Large intestine (tissue), 3 donors: ENCODE measurements around the gene FRMD5. TPM values are rescaled to one million over a fixed set of nuclear protein-coding genes. Genes with fewer than 3 reads are reported as not detected.
A peak's percentile ranks its signal among the peaks of the same experiment; 100 is the strongest.

Experiments
- DNase-seq, 2 donors: peaks; one replicate each; pipeline versions ENCODE4 v3.0.0 to v3.0.0-alpha.2; 2013
- H3K27ac ChIP-seq: one replicate; pipeline ENCODE4 v1.5.1; 2013; ENCODE audit warnings: low read length
- H3K27me3 ChIP-seq: 2 replicates; pipeline ENCODE4 v1.6.1; 2013; ENCODE audit warnings: low read length; ENCODE audit not compliant: control insufficient read depth, insufficient read depth
- H3K36me3 ChIP-seq: 2 replicates; pipeline ENCODE4 v1.6.1; 2013; ENCODE audit warnings: low read length; ENCODE audit not compliant: control insufficient read depth, insufficient read depth
- H3K4me1 ChIP-seq: one replicate; pipeline ENCODE4 v1.6.1; 2013; ENCODE audit warnings: low read length; ENCODE audit not compliant: control insufficient read depth, insufficient read depth
- H3K4me3 ChIP-seq: one replicate; pipeline ENCODE4 v1.5.1; 2013; ENCODE audit warnings: low read length
- H3K9me3 ChIP-seq: one replicate; pipeline ENCODE4 v1.6.1; 2013; ENCODE audit warnings: mild to moderate bottlenecking, low read depth, low read length, moderate library complexity; ENCODE audit not compliant: control insufficient read depth
- WGBS: methylation state at CpG from one replicate; pipeline ENCODE4 v1.1.5; 2013; ENCODE audit warnings: low lambda C conversion rate; ENCODE audit not compliant: insufficient coverage; 5-methylcytosine and 5-hydroxymethylcytosine counted together
- polyA plus RNA-seq: library from polyadenylated mRNA; unstranded; fragments of 120-200 nt; gene quantifications from one replicate; pipeline ENCODE4 v1.2.1, GENCODE V29; 2013

FRMD5 gene
- polyA plus RNA-seq, 1 donor = 1.7 TPM

- 100% methylated on average over 1 of the region's 7 CpGs for WGBS
These were observed 289.3 kb downstream of the FRMD5 start for GRCh38 chr15:43905755-43906154.

GRCh38 chr15:43903864-43904290 is 291.2 kb downstream of the FRMD5 start:
- 0% methylated on average over 1 of the region's 8 CpGs for WGBS
- Histone ChIP-seq H3K9me3 (no peaks in the 10 kb centered on the region), H3K4me3 (no peak overlapping the region), H3K27ac (no peak overlapping the region), H3K27me3 (no peaks in the 10 kb centered on the region), H3K36me3 (no peaks in the 10 kb centered on the region), H3K4me1 (no peaks in the 10 kb centered on the region)
- DNase-seq = peak; percentile 37 to 45

More at GRCh38 chr15:43905755-43906154, 289.3 kb downstream of the FRMD5 start:
- no peak overlapping the region for H3K4me3 ChIP-seq
- H3K36me3 ChIP-seq = no peaks in the 10 kb centered on the region
- H3K27ac ChIP-seq = no peak overlapping the region
- H3K4me1 ChIP-seq = no peaks in the 10 kb centered on the region
- no peak for DNase-seq
- no peaks in the 10 kb centered on the region for H3K27me3 ChIP-seq
- H3K9me3 ChIP-seq = no peaks in the 10 kb centered on the region

- no peak overlapping the region for H3K27ac ChIP-seq
- H3K4me3 ChIP-seq = no peak overlapping the region
- no peaks in the 10 kb centered on the region for H3K4me1 ChIP-seq
- DNase-seq = no peak
- 89% methylated on average over 3 of the region's 10 CpGs for WGBS
- no peaks in the 10 kb centered on the region for H3K27me3 ChIP-seq
- no peaks in the 10 kb centered on the region for H3K36me3 ChIP-seq
- H3K9me3 ChIP-seq = no peaks in the 10 kb centered on the region
These were observed 293.6 kb downstream of the FRMD5 start for GRCh38 chr15:43901495-43901894.

- no CpG with 5 or more reads among the region's 1 CpG for WGBS
These were observed 294.1 kb downstream of the FRMD5 start for GRCh38 chr15:43900996-43901395.

GRCh38 chr15:43899928-43900327 is 295.1 kb downstream of the FRMD5 start:
- Histone ChIP-seq H3K27ac (no peak overlapping the region), H3K4me3 (no peak overlapping the region)

More at GRCh38 chr15:43900996-43901395, 294.1 kb downstream of the FRMD5 start:
- no peak overlapping the region for H3K4me3 ChIP-seq
- no peaks in the 10 kb centered on the region for H3K36me3 ChIP-seq
- no peak overlapping the region for H3K27ac ChIP-seq
- H3K9me3 ChIP-seq = no peaks in the 10 kb centered on the region
- no peaks in the 10 kb centered on the region for H3K4me1 ChIP-seq
- no peaks in the 10 kb centered on the region for H3K27me3 ChIP-seq
- DNase-seq = no peak

GRCh38 chr15:43898891-43899290 is 296.2 kb downstream of the FRMD5 start:
- no peaks in the 10 kb centered on the region for H3K27me3 ChIP-seq
- H3K27ac ChIP-seq = no peak overlapping the region
- H3K4me1 ChIP-seq = no peaks in the 10 kb centered on the region
- 100% methylated on average over 1 of the region's 2 CpGs for WGBS
- H3K9me3 ChIP-seq = no peaks in the 10 kb centered on the region
- no peaks in the 10 kb centered on the region for H3K36me3 ChIP-seq
- DNase-seq = no peak
- H3K4me3 ChIP-seq = no peak overlapping the region

More at GRCh38 chr15:43899928-43900327, 295.1 kb downstream of the FRMD5 start:
- no peaks in the 10 kb centered on the region for H3K4me1 ChIP-seq
- WGBS = no CpG with 5 or more reads among the region's 5 CpGs
- no peaks in the 10 kb centered on the region for H3K9me3 ChIP-seq
- H3K36me3 ChIP-seq = no peaks in the 10 kb centered on the region
- no peak for DNase-seq
- H3K27me3 ChIP-seq = no peaks in the 10 kb centered on the region

GRCh38 chr15:43896543-43896942 is 298.5 kb downstream of the FRMD5 start:
- Histone ChIP-seq H3K4me1 (no peaks in the 10 kb centered on the region), H3K27me3 (no peaks in the 10 kb centered on the region), H3K36me3 (no peaks in the 10 kb centered on the region), H3K4me3 (no peak overlapping the region), H3K27ac (no peak overlapping the region), H3K9me3 (no peaks in the 10 kb centered on the region)
- no CpG with 5 or more reads among the region's 1 CpG for WGBS
- no peak for DNase-seq

GRCh38 chr15:43895586-43895985 is 299.5 kb downstream of the FRMD5 start:
- Histone ChIP-seq H3K27me3 (no peaks in the 10 kb centered on the region), H3K27ac (no peak overlapping the region), H3K4me1 (no peaks in the 10 kb centered on the region), H3K9me3 (no peaks in the 10 kb centered on the region), H3K4me3 (no peak overlapping the region), H3K36me3 (no peaks in the 10 kb centered on the region)
- no CpG with 5 or more reads among the region's 5 CpGs for WGBS
- no peak for DNase-seq

- Histone ChIP-seq H3K36me3 (no peaks in the 10 kb centered on the region), H3K4me3 (no peak overlapping the region), H3K27me3 (no peaks in the 10 kb centered on the region), H3K9me3 (no peaks in the 10 kb centered on the region), H3K27ac (no peak overlapping the region), H3K4me1 (peaks cover 6% of the 10 kb centered on the region)
- no CpG with 5 or more reads among the region's 1 CpG for WGBS
- DNase-seq = no peak
These were observed 301.1 kb downstream of the FRMD5 start for GRCh38 chr15:43893956-43894355.

- Histone ChIP-seq H3K4me1 (peaks cover 6% of the 10 kb centered on the region), H3K36me3 (no peaks in the 10 kb centered on the region), H3K9me3 (no peaks in the 10 kb centered on the region), H3K27ac (no peak overlapping the region), H3K4me3 (no peak overlapping the region), H3K27me3 (no peaks in the 10 kb centered on the region)
- WGBS = no CpG with 5 or more reads among the region's 3 CpGs
- DNase-seq = peak; percentile 42 to 76
These were observed 306.0 kb downstream of the FRMD5 start for GRCh38 chr15:43889042-43889441.

- 100% methylated on average over 1 of the region's 5 CpGs for WGBS
- Histone ChIP-seq H3K27me3 (no peaks in the 10 kb centered on the region), H3K9me3 (no peaks in the 10 kb centered on the region), H3K27ac (no peak overlapping the region), H3K4me1 (peaks cover 6% of the 10 kb centered on the region), H3K4me3 (no peak overlapping the region), H3K36me3 (no peaks in the 10 kb centered on the region)
- DNase-seq = no peak
These were observed 307.2 kb downstream of the FRMD5 start for GRCh38 chr15:43887901-43888300.
